Naive thymus-derived CD4-positive, alpha-beta T cell (primary cell): ENCODE measurements around the gene PVRIG. TPM values are rescaled to one million over a fixed set of nuclear protein-coding genes. Genes with fewer than 3 reads are reported as not detected.
"Not testable (repeated sequence)": the region's sequence is repeated elsewhere in the genome, so short reads cannot be mapped to it uniquely, and the experiment has no call there.

Source experiments
- ATAC-seq: fragments of 150-1000 bp; cut with Tn5 transposase; 2 replicates; pipeline ENCODE4 v1.10.0; 2021; ENCODE audit warnings: mild to moderate bottlenecking, moderate library complexity
- CTCF ChIA-PET: fragments of 350-600 bp; sonication (Branson Sonifier 250); formaldehyde crosslinking; loops from one replicate; lab custom pipeline; 2021; ENCODE audit warnings: antibody characterized with exemption; lab: Charles Lee
- POLR2A ChIA-PET: fragments of 350-600 bp; sonication (Branson Sonifier 250); formaldehyde crosslinking; loops from one replicate; lab custom pipeline; 2021; ENCODE audit warnings: antibody characterized with exemption, inconsistent platforms; lab: Charles Lee
- DNase-seq, 9 donors: peaks; one replicate each; pipeline versions ENCODE4 v3.0.0 to v3.0.0-alpha.2; 2020 to 2022; ENCODE audit warnings: mixed read lengths in 1 of 9
- H3K27ac ChIP-seq: one replicate; pipeline ENCODE4 v1.7.0; 2013; ENCODE audit warnings: mild to moderate bottlenecking, low read depth, low read length, moderate library complexity
- H3K27me3 ChIP-seq, 2 donors: one replicate each; pipeline ENCODE4 v1.7.0; 2013; ENCODE audit warnings: low read length in 2 of 2, mild to moderate bottlenecking in 2 of 2, moderate library complexity in 2 of 2; ENCODE audit not compliant: control insufficient read depth in 2 of 2, insufficient read depth in 2 of 2
- H3K36me3 ChIP-seq, 3 experiments: 1 replicate in 2 of 3; 2 replicates in 1 of 3; pipeline ENCODE4 v1.7.0; 2013; ENCODE audit warnings: low read length in 3 of 3, mild to moderate bottlenecking in 3 of 3, moderate library complexity in 1 of 3; ENCODE audit not compliant: insufficient read depth in 3 of 3, control insufficient read depth in 2 of 3
- H3K4me1 ChIP-seq, 2 donors: one replicate each; pipeline ENCODE4 v1.7.0; 2013; ENCODE audit warnings: low read length in 2 of 2, mild to moderate bottlenecking in 2 of 2, moderate library complexity in 1 of 2; ENCODE audit not compliant: control insufficient read depth in 2 of 2, insufficient read depth in 2 of 2
- H3K4me3 ChIP-seq: 2 replicates; pipeline ENCODE4 v1.7.0; 2013; ENCODE audit warnings: mild to moderate bottlenecking, low read length
- H3K9me3 ChIP-seq, 3 experiments: 1 replicate in 2 of 3; 2 replicates in 1 of 3; pipeline ENCODE4 v1.7.0; 2013; ENCODE audit warnings: low read length in 3 of 3; ENCODE audit not compliant: control insufficient read depth in 2 of 3
- H3K27ac Mint-ChIP-seq, 9 donors: one replicate each; pipeline ENCODE4 v1.8.0; 2020 to 2022; ENCODE audit warnings: mixed read lengths in 9 of 9, mild to moderate bottlenecking in 8 of 9, moderate library complexity in 5 of 9, inconsistent platforms in 2 of 9
- H3K27me3 Mint-ChIP-seq, 5 donors: one replicate each; pipeline ENCODE4 v1.8.0; 2021 to 2022; ENCODE audit warnings: mixed read lengths in 5 of 5, mild to moderate bottlenecking in 1 of 5
- H3K36me3 Mint-ChIP-seq, 5 donors: one replicate each; pipeline ENCODE4 v1.8.0; 2020 to 2022; ENCODE audit warnings: mixed read lengths in 5 of 5, mild to moderate bottlenecking in 3 of 5, inconsistent platforms in 1 of 5
- H3K4me1 Mint-ChIP-seq, 7 donors: one replicate each; pipeline ENCODE4 v1.8.0; 2020 to 2022; ENCODE audit warnings: mixed read lengths in 7 of 7, mild to moderate bottlenecking in 3 of 7, inconsistent platforms in 1 of 7
- H3K4me3 Mint-ChIP-seq, 10 donors: one replicate each; pipeline ENCODE4 v1.8.0; 2020 to 2022; ENCODE audit warnings: mild to moderate bottlenecking in 10 of 10, mixed read lengths in 10 of 10, moderate library complexity in 6 of 10, inconsistent platforms in 2 of 10
- H3K9me3 Mint-ChIP-seq, 11 donors: one replicate each; pipeline ENCODE4 v1.8.0; 2020 to 2022; ENCODE audit warnings: mixed read lengths in 11 of 11, mild to moderate bottlenecking in 4 of 11, inconsistent platforms in 1 of 11, moderate library complexity in 1 of 11
- intact Hi-C, 2 donors: fragments of 100-400 bp; cut with micrococcal nuclease; formaldehyde crosslinking; loops; one replicate each; pipeline ENCODE4 v1.15.1; 2023
- polyA plus RNA-seq, 2 donors: library from polyadenylated mRNA; unstranded; fragments of 300-500 nt; fragmentation: Illumina TruSeq; gene quantifications; one replicate each; pipeline ENCODE4 v1.2.3, GENCODE V29; 2021
- total RNA-seq, 6 experiments: library from RNA in 5 of 6; stranded (reverse) in 5 of 6; gene quantifications; 1 replicate in 5 of 6; 2 replicates in 1 of 6; pipeline ENCODE4 v1.2.3 and lab custom pipeline; 2021 to 2026

Gene PVRIG
- total and polyA plus RNA-seq, 7 experiments from 2014 or later: 32.1 to 88.7 (median 69.5) TPM

DNA sequence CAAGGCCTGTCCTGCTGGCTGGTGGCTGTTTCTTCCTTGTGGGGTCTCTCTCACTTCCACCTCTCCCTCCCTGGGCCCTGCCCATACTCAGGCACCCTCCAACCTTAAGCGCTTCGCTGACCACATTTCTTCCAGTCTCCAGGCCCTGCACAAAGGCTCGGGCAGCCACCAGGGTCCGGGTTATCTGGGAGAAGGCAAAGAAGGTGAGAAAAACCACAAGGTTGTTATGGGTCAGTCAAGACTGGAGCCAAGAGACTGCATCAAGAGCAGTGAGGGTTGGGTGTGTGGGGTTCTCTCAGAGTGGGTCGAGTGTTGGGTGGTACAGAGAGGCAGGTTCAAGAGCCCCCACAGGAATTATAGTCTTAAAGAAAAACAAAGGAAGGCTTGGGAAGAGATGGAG is 45.2 kb upstream of the PVRIG start:
- Histone ChIP-seq H3K4me3 (no peak overlapping the region), H3K27ac (no peak overlapping the region), H3K9me3 (no peaks in the 10 kb centered on the region), H3K27me3 (no peaks in the 10 kb centered on the region), H3K36me3 (peaks cover 0 to 10% (median 0%) of the 10 kb centered on the region in 3 experiments), H3K4me1 (peaks cover 5 to 31% of the 10 kb centered on the region in 2 donors)
- H3K36me3 Mint-ChIP-seq: peaks cover 0 to 8% (median 0%) of the 10 kb centered on the region in 5 donors
- intact Hi-C loops: no loop called here
- H3K4me1 Mint-ChIP-seq: peaks cover 29 to 62% (median 47%) of the 10 kb centered on the region in 7 donors
- ChIA-PET POLR2A (interaction anchor here (1.1 to 20.9 kb wide), 3 partner anchors 12 to 47 kb away, joined by 3 to 383 read pairs (median 7); partner anchors contain the start of genes GAL3ST4, LAMTOR4 and TRAPPC14), CTCF (no interaction called here)
- DNase-seq (no peak), ATAC-seq (no peak)
- peak overlapping the region in 5 of 9 donors; percentile 56 to 81 (median 68) for H3K27ac Mint-ChIP-seq
- H3K4me3 Mint-ChIP-seq: peak overlapping the region in 1 of 10 donors; percentile 37
- peaks cover 0 to 12% (median 0%) of the 10 kb centered on the region in 5 donors for H3K27me3 Mint-ChIP-seq
- no peaks in the 10 kb centered on the region for H3K9me3 Mint-ChIP-seq

DNA sequence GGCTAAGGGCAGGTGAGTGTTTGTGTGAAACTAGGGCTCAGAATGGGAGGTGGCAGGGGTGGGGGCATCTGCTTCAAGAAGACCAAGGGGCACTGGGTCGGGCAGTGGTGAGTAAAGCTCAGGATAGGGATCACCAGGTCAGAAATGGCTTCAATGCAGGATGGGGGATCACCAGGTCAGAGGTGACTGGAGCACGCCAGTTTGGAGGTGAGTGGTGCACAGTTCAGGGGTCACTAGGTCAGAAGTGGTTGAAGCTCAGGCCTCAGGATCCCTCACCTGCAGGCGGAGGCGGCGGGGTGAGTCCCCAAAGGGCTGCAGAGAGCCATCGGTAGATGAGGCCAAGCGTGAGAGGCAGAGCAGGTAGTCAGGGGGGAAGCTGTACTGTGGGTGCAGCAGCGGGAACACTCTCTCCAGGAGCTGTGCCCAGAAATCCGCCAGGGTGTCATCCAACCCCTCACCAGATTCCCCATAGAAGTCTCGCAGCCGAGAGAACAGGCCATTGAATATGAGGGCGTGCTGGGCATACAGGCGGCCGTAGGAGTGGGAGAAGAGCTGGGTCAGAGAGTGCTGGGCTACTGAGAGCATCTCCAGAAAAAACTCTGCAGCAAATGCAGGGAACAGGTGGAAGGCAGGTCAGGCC is 44.3 kb upstream of the PVRIG start:
- Mint-ChIP-seq H3K27ac (peak overlapping the region in 8 of 9 donors; percentile 42 to 88 (median 74)), H3K27me3 (peaks cover 0 to 10% (median 0%) of the 10 kb centered on the region in 5 donors), H3K4me3 (peak overlapping the region; percentile 27 to 71 (median 51)), H3K9me3 (peaks cover 0 to 2% (median 0%) of the 10 kb centered on the region in 11 donors), H3K4me1 (peaks cover 28 to 60% (median 43%) of the 10 kb centered on the region in 7 donors), H3K36me3 (peaks cover 0 to 10% (median 0%) of the 10 kb centered on the region in 5 donors)
- H3K9me3 ChIP-seq: no peaks in the 10 kb centered on the region
- ATAC-seq: no peak
- H3K4me3 ChIP-seq: no peak overlapping the region
- CTCF ChIA-PET: interaction anchor here (0.7 to 2.9 kb wide), 3 partner anchors 8 to 43 kb away, joined by 3 to 14 read pairs (median 3); no protein-coding TSS in a partner anchor
- no peak for DNase-seq
- peaks cover 5 to 25% of the 10 kb centered on the region in 2 donors for H3K4me1 ChIP-seq
- intact Hi-C loops: loop anchor here (5.0 kb wide), 1 partner anchor 37 kb away; no protein-coding TSS in a partner anchor
- no peaks in the 10 kb centered on the region for H3K27me3 ChIP-seq
- H3K36me3 ChIP-seq: peaks cover 0 to 10% (median 0%) of the 10 kb centered on the region in 3 experiments
- H3K27ac ChIP-seq: no peak overlapping the region
- POLR2A ChIA-PET: interaction anchor here (0.7 to 20.9 kb wide), 5 partner anchors 13 to 47 kb away, joined by 3 to 383 read pairs (median 3); partner anchors contain the start of genes GAL3ST4, LAMTOR4, PVRIG and TRAPPC14

DNA sequence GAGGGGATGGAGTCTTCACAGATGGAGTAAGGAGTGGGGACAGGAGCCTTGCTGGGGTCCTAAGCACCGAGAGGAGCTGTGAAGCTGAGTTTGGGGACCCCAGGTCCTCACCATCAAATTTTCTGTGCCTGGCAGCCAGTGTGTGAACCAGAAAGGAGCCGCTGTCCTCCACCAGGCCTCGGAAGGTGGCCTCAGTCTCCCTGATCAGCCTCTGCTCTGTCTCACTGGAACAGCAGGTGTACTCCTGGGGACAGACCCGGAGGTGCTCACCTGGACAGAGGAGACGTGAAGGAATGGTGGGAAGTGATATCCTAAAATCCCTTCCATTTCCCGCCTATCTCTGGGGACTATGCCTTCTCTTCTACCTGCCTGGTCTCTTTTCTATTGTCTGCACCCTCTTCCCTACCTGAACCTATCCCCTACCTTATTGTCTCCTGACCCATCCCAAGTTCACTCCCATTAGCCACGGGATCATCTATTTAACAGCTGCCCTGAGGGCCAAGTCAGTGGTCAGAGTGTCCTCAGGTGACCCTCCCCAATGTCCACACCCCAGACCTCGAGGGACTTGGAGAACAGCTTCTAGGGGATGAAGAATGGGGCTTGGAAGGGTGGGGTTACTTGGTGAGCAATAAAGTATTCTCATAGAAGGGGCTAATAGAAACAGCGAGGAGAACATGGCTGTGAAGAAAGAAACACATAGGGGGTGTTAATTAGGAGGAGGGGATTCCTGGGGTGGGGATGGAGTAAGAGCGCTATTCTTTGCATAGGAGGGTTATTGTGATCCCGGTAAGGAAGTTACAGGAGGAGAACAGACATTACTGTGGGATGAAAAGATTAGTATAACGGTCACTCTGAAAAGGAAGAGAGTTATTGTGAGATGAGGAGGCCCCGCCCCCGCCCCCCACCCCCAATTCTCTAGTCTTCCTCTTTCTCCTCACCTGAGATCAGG is 43.4 kb upstream of the PVRIG start:
- Mint-ChIP-seq H3K9me3 (peaks cover 0 to 10% (median 1%) of the 10 kb centered on the region in 11 donors), H3K27ac (peak overlapping the region in 8 of 9 donors; percentile 46 to 87 (median 72)), H3K4me3 (peak overlapping the region; percentile 76 to 84 (median 80)), H3K36me3 (peaks cover 0 to 12% (median 0%) of the 10 kb centered on the region in 5 donors), H3K4me1 (peaks cover 27 to 63% (median 46%) of the 10 kb centered on the region in 7 donors), H3K27me3 (peaks cover 0 to 7% (median 0%) of the 10 kb centered on the region in 5 donors)
- Histone ChIP-seq H3K36me3 (peaks cover 0 to 10% (median 0%) of the 10 kb centered on the region in 3 experiments), H3K4me3 (peak overlapping the region; percentile 70), H3K4me1 (peaks cover 7 to 25% of the 10 kb centered on the region in 2 donors), H3K9me3 (no peaks in the 10 kb centered on the region), H3K27me3 (no peaks in the 10 kb centered on the region), H3K27ac (peak overlapping the region; percentile 76)
- ChIA-PET POLR2A (interaction anchor here (0.6 to 20.9 kb wide), 17 partner anchors 13 to 258 kb away, joined by 3 to 383 read pairs (median 4); partner anchors contain the start of genes AP4M1, COPS6, GAL3ST4 and LAMTOR4), CTCF (interaction anchor here (0.6 to 2.9 kb wide), 8 partner anchors 9 to 56 kb away, joined by 3 to 14 read pairs (median 3); no protein-coding TSS in a partner anchor)
- intact Hi-C loops: loop anchor here (1.0 to 5.0 kb wide), 11 partner anchors 7 to 436 kb away; partner anchors contain the start of genes LAMTOR4 (in 2 of the 2), MEPCE (in 2 of the 2), TRAPPC14 (in 2 of the 2) and AP4M1 (in 1 of the 2)
- DNase-seq: no peak
- no peak for ATAC-seq

DNA sequence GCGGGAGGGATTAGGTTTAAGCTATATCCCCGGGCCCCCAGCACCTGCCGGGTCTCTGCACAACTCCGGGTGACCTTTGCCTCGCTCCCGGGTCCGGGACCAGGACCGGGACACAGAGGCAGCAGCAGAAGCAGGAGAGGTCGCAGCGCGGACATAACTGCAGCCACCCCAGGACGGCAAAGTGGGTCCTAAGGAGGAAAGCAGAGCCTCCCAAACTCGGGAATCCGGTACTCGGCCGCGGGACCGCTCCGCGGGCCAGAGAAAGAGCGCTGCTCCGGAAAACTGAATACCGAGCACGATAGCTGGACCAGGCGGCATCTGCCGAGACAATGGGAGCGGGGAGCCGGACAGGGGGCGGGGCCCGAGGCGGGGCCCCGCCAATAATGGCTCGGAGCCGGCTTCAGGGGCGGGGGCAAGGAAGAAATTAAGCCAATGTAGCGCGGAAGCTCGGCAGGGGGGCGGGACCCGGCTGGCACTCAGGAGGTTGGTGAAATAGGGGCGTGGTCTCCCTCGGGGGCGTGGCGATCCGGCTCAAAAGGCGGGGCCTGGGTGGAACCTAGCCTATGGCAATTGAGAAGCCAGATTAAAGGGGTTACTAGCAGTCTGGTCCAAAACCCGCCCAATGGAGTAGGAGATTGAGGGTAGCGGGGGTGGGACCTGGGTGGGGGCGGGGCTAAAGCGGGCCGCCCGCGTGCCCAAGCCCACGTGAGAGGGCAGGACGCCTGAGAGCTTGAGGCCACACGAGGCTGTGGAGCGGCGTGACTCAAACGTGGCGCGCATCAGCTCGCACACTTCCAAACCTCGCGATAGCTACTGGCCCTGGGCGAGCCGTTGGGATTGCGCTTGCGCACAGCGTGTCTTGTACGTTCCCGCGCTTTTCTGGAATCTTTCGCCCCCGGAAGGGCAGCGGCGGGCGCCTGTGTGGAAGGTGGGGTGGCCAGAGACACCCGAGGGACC is 42.4 kb upstream of the PVRIG start, which contains the start of the genes GPC2 and STAG3:
Gene GPC2, minus strand, starts transcription at position 337 of the 957 bp plus-strand sequence. Its CDS starts 182 bp downstream, at position 155.
Gene STAG3, plus strand, starts transcription at position 874 of the 957 bp plus-strand sequence. CDS start 2,639 bp downstream, outside the sequence.
- H3K4me3 ChIP-seq: peak within 1 kb of the TSS; percentile 70
- POLR2A ChIA-PET: interaction anchor here (0.6 to 20.9 kb wide), 20 partner anchors 12 to 257 kb away, joined by 3 to 383 read pairs (median 4); partner anchors contain the start of genes AP4M1, COPS6, GAL3ST4 and LAMTOR4

DNA sequence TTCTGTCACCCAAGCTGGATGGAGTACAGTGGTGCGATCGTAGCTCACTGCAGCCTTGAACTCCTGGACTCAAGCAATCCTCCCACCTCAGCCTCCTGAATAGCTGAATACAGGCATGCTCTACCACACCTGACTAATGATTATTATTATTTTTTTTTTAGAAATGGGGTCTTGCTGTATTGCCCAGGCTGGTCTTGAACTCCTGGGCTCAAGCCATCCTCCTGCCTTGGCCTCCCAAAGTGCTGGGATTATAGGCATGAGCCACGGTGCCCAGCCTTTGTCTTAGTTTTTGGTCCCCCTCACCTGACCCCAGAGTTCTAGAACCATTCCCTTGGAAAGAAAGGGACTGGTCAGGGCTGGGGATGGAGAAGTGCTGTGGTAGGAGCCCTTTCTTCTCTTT is 39.7 kb upstream of the PVRIG start:
- H3K36me3 Mint-ChIP-seq, H3K27me3 Mint-ChIP-seq, H3K36me3 ChIP-seq, H3K4me3 ChIP-seq, ATAC-seq, DNase-seq, H3K9me3 ChIP-seq, H3K27me3 ChIP-seq, H3K27ac ChIP-seq: not testable (repeated sequence)
- ChIA-PET CTCF (interaction anchor here (0.6 to 2.2 kb wide), 6 partner anchors 9 to 47 kb away, joined by 3 to 10 read pairs (median 4); no protein-coding TSS in a partner anchor), POLR2A (interaction anchor here (0.6 to 20.9 kb wide), 5 partner anchors 9 to 199 kb away, joined by 4 to 383 read pairs (median 32); partner anchors contain the start of genes GAL3ST4, LAMTOR4 and TRAPPC14)
- H3K9me3 Mint-ChIP-seq: peaks cover 0 to 11% (median 2%) of the 10 kb centered on the region in 11 donors
- peaks cover 29 to 67% (median 55%) of the 10 kb centered on the region in 7 donors for H3K4me1 Mint-ChIP-seq
- H3K4me3 Mint-ChIP-seq: peak overlapping the region in 6 of 10 donors; percentile 17 to 86 (median 57)
- H3K27ac Mint-ChIP-seq: peak overlapping the region in 7 of 9 donors; percentile 56 to 94 (median 88)
- intact Hi-C loops: loop anchor here in 1 of 2 donors (1.0 kb wide), 1 partner anchor 9 kb away; no protein-coding TSS in a partner anchor
- H3K4me1 ChIP-seq: peaks cover 7 to 31% of the 10 kb centered on the region in 2 donors

More for the DNA sequence above, 42.4 kb upstream of the PVRIG start, which contains the start of the genes GPC2 and STAG3:
- Histone ChIP-seq H3K27ac (peak within 1 kb of the TSS; percentile 76), H3K27me3 (no peaks in the 10 kb centered on the region), H3K9me3 (no peaks in the 10 kb centered on the region), H3K4me1 (peaks cover 7 to 28% of the 10 kb centered on the region in 2 donors), H3K36me3 (peaks cover 0 to 10% (median 0%) of the 10 kb centered on the region in 3 experiments)
- Mint-ChIP-seq H3K27me3 (peaks cover 0 to 4% (median 0%) of the 10 kb centered on the region in 5 donors), H3K36me3 (peaks cover 0 to 11% (median 0%) of the 10 kb centered on the region in 5 donors), H3K27ac (peak within 1 kb of the TSS; percentile 42 to 92 (median 78)), H3K4me1 (peaks cover 28 to 67% (median 52%) of the 10 kb centered on the region in 7 donors), H3K4me3 (peak within 1 kb of the TSS; percentile 76 to 84 (median 80)), H3K9me3 (peaks cover 0 to 11% (median 2%) of the 10 kb centered on the region in 11 donors)
- ATAC-seq (peak; percentile 97), DNase-seq (peak; percentile 95 to 99 (median 98))
- intact Hi-C loops: loop anchor here (1.0 to 5.0 kb wide), 11 partner anchors 8 to 435 kb away; partner anchors contain the start of genes LAMTOR4 (in 2 of the 2), MEPCE (in 2 of the 2), TRAPPC14 (in 2 of the 2) and AP4M1 (in 1 of the 2)
- CTCF ChIA-PET: interaction anchor here (0.6 to 2.9 kb wide), 6 partner anchors 11 to 45 kb away, joined by 3 to 14 read pairs (median 4); no protein-coding TSS in a partner anchor
